Lung (tissue), 12 donors: Measurements from ENCODE around the gene ZNF778. TPM values are rescaled to one million over a fixed set of nuclear protein-coding genes. Genes with fewer than 3 reads are reported as not detected.

ENCODE experiments used
- ATAC-seq: fragments of 200-7000 bp; cut with Tn5 transposase; one replicate; pipeline ENCODE4 v1.9.1; 2020; ENCODE audit warnings: moderate number of reproducible peaks; ENCODE audit not compliant: insufficient read depth, low FRiP score
- DNase-seq, 3 donors: peaks; one replicate each; pipeline ENCODE4 v3.0.0-alpha.2; 2013 to 2017
- H3K27ac ChIP-seq, 2 donors: one replicate each; pipeline ENCODE4 v1.5.1; 2013; ENCODE audit warnings: mild to moderate bottlenecking in 2 of 2, moderate library complexity in 2 of 2, control low read depth in 1 of 2, inconsistent platforms in 1 of 2, low read depth in 1 of 2, low read length in 1 of 2
- H3K27me3 ChIP-seq, 3 donors: one replicate each; pipeline ENCODE4 v1.5.1; 2013; ENCODE audit warnings: low read length in 2 of 3; ENCODE audit not compliant: control insufficient read depth in 3 of 3, insufficient read depth in 3 of 3
- H3K36me3 ChIP-seq, 4 donors: one replicate each; pipeline ENCODE4 v1.5.1; 2013; ENCODE audit warnings: low read length in 4 of 4, mild to moderate bottlenecking in 1 of 4, moderate library complexity in 1 of 4; ENCODE audit not compliant: control insufficient read depth in 4 of 4, insufficient read depth in 4 of 4
- H3K4me1 ChIP-seq, 5 donors: one replicate each; pipeline ENCODE4 v1.5.1; 2013; ENCODE audit warnings: low read length in 5 of 5, mild to moderate bottlenecking in 2 of 5, moderate library complexity in 1 of 5; ENCODE audit not compliant: control insufficient read depth in 5 of 5, insufficient read depth in 5 of 5
- H3K4me3 ChIP-seq: one replicate; pipeline ENCODE4 v1.5.1; 2013; ENCODE audit warnings: mild to moderate bottlenecking, control low read depth, moderate library complexity
- H3K9ac ChIP-seq, 2 donors: one replicate each; pipeline ENCODE4 v1.5.1; 2013; ENCODE audit warnings: low read length in 2 of 2, control low read depth in 1 of 2; ENCODE audit not compliant: insufficient read depth in 1 of 2
- H3K9me3 ChIP-seq, 4 donors: one replicate each; pipeline ENCODE4 v1.5.1; 2013; ENCODE audit warnings: low read length in 3 of 4, mild to moderate bottlenecking in 1 of 4, moderate library complexity in 1 of 4; ENCODE audit not compliant: control insufficient read depth in 4 of 4, insufficient read depth in 3 of 4
- WGBS, 2 donors: extraction: QIAGEN DNeasy Blood & Tissue Kit; methylation state at CpG; one replicate each; pipeline ENCODE4 v1.1.7; 2013; 5-methylcytosine and 5-hydroxymethylcytosine counted together
- polyA plus RNA-seq, 2 donors: library from polyadenylated mRNA; stranded (reverse); fragments of 200-250 nt; gene quantifications; one replicate each; pipeline ENCODE4 v1.2.1, GENCODE V29; 2013
- total RNA-seq, 2 donors: library from RNA; depleted of rRNA in 1 of 2; stranded (reverse); fragments of >200 nt in 1 of 2; gene quantifications; one replicate each; pipeline ENCODE4 v1.2.1, GENCODE V29; 2014 to 2021
- TF ChIP-seq, protein P1 (sequence below): IDR thresholded peaks from 2 replicates; pipeline ENCODE4 v1.5.1; 2012; ENCODE audit warnings: mild to moderate bottlenecking; ENCODE audit errors: control extremely low read depth, extremely low read depth
- donor health status: control.
- donor health status: control.
- donor health status: Bipolar disorder and iron deficiency.
- donor health status: healthy.
- donor health status: DM: yes; HTN: yes; CAD: no.

The ZNF778 gene
- total and polyA plus RNA-seq, 4 donors: 2.4 to 13.9 (median 4.6) TPM

DNA sequence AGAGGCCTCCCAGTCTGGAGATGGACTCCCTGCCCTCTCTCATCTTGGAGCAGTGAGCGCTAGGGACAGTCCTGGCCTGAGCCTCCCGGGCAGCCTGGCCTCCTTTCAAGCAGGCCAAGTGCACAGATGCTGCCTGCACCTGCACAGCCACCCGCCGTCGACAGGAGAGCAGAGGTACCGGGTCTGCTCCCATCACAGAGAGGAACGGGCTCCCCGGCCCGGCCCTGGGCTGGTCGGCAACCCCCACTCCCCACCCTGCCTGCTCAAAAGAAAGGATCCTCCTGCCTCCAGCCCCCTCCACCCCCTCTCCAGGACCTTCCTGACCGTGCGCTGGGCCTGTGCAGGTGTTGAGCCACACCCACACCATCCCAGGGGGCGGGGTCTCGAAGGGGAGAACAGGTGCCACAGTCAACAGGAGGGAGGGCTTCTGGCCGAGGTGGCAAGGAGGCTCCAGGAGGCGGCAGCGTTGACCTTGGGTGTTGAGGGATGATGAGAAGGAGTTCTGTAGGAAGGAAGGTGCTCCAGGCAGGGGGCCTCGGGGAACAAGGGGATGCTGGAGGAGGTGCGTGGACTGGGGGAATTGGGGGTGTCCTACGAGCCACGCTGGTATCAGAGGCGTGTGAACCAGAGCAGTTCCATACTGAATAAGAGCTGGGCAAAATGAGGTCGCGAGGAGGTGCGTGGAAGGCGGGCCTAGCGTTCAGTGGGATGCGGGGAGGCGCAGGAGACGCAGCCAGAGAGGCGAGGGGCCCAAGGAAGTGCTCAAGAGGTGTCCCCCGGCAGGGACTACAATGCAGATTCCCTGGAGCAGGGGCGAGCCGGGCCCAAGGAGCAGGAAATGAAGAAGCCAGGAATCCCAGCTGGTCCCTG lies 46.9 kb upstream of the ZNF778 start:
- H3K9me3 ChIP-seq: no peaks in the 10 kb centered on the region
- H3K9ac ChIP-seq: no peak overlapping the region
- H3K4me1 ChIP-seq: peaks cover 0 to 42% (median 16%) of the 10 kb centered on the region in 5 donors
- DNase-seq: no peak
- 11 to 14% methylated on average over 28 to 34 of the region's 34 CpGs for WGBS, 2 donors
- no peaks in the 10 kb centered on the region for H3K36me3 ChIP-seq
- H3K4me3 ChIP-seq: no peak overlapping the region
- H3K27me3 ChIP-seq: peaks cover 0 to 6% (median 2%) of the 10 kb centered on the region in 3 donors
- ATAC-seq: no peak
- no peak overlapping the region for H3K27ac ChIP-seq
- TF ChIP-seq, protein P1, sequence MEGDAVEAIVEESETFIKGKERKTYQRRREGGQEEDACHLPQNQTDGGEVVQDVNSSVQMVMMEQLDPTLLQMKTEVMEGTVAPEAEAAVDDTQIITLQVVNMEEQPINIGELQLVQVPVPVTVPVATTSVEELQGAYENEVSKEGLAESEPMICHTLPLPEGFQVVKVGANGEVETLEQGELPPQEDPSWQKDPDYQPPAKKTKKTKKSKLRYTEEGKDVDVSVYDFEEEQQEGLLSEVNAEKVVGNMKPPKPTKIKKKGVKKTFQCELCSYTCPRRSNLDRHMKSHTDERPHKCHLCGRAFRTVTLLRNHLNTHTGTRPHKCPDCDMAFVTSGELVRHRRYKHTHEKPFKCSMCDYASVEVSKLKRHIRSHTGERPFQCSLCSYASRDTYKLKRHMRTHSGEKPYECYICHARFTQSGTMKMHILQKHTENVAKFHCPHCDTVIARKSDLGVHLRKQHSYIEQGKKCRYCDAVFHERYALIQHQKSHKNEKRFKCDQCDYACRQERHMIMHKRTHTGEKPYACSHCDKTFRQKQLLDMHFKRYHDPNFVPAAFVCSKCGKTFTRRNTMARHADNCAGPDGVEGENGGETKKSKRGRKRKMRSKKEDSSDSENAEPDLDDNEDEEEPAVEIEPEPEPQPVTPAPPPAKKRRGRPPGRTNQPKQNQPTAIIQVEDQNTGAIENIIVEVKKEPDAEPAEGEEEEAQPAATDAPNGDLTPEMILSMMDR: no peak

DNA sequence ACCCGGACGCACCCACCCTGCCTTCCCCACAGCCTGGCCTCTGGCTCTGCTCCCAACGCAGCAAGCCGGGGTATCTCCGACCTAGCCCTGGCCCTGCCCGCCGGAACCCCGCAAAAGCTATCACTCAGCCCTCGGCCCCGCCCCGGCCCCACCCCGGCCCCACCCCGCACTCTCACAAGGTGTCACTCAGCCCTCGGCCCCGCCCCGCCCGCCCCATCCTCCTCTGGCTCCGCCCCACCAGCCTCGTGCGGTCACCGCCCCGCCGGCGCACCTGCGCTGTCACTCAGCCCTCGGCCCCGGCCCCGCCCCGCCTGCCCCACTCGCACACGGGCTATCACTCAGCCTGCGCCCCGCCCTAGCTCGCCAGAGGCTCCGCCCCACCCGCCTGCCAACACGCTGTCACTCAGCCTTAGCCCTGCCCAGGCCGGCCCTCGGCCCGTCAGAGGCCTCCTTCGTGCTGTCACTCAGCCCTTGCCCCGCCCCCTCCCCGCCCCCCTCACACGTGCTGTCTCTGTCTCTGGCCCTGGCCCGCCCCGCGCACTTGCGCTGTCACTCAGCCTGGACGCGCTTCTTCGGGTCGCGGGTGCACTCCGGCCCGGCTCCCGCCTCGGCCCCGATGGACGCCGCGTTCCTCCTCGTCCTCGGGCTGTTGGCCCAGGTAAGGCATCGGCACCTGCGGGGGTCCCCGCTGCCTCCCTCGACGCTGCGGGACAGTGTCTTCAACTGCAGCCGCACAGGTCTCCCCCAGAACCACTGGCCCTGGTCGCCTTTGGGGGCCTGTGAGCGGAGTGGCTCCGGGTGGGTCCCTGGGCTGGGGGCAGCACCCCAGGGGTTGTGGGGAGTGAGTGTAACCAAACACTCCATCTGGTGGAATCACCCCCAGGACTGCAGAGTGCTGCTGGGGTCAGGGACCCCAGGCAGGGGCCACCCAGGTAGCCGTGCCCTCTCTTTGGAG lies 46.0 kb upstream of the ZNF778 start, which contains the start of gene CDH15:
CDH15 (plus strand) TSS at position 533 of the 955 bp plus-strand sequence; CDS start at position 617, 84 bp downstream.
- Histone ChIP-seq H3K9me3 (no peaks in the 10 kb centered on the region), H3K4me1 (peaks cover 0 to 46% (median 16%) of the 10 kb centered on the region in 5 donors), H3K36me3 (no peaks in the 10 kb centered on the region), H3K27me3 (peaks cover 0 to 6% (median 2%) of the 10 kb centered on the region in 3 donors), H3K4me3 (no peak within 1 kb of the TSS), H3K9ac (no peak within 1 kb of the TSS), H3K27ac (no peak within 1 kb of the TSS)
- DNase-seq (peak; percentile 89 to 93 (median 92)), ATAC-seq (peak; percentile 91)
- 6% methylated on average over 62 to 74 of the region's 74 CpGs for WGBS, 2 donors
- TF ChIP-seq, protein P1: no peak

DNA sequence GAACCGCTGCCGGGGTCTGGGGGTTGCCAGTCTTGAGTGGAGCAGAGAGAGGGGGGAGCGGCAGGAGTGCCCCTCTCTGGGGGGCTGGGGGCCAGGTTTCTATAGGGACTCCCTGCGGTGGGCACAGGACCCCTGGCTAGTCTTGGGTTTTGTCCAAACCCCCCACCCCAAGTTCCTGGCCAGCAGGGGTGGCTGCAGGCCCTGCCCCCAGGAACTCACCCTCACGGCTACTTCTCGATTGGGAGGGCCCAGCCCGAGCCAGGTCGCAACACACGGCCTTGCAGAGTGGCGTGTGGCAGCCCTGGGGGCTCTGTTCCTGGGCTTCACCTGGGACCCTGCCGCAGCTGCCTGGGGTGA lies 45.4 kb upstream of the ZNF778 start:
- Histone ChIP-seq H3K4me3 (no peak overlapping the region), H3K9me3 (no peaks in the 10 kb centered on the region), H3K27me3 (peaks cover 0 to 6% (median 2%) of the 10 kb centered on the region in 3 donors), H3K4me1 (peaks cover 0 to 45% (median 12%) of the 10 kb centered on the region in 5 donors), H3K27ac (no peak overlapping the region), H3K9ac (no peak overlapping the region), H3K36me3 (no peaks in the 10 kb centered on the region)
- ATAC-seq (no peak), DNase-seq (no peak)
- TF ChIP-seq, protein P1: no peak
- 76 to 87% methylated on average over 11 of the region's 11 CpGs for WGBS, 2 donors
